H1 (cell line): ENCODE measurements around the gene KIAA0930. TPM values are rescaled to one million over a fixed set of nuclear protein-coding genes. Genes with fewer than 3 reads are reported as not detected.

ENCODE experiments used
- CTCF ChIA-PET: fragments of 300-600 bp; sonication (Branson Sonifier 250); formaldehyde crosslinking; loops from one replicate; lab custom pipeline; 2021; ENCODE audit not compliant: partially characterized antibody; lab: Charles Lee
- POLR2A ChIA-PET: fragments of 300-600 bp; sonication (Branson Sonifier 250); formaldehyde crosslinking; loops from one replicate; lab custom pipeline; 2021; ENCODE audit warnings: inconsistent platforms; ENCODE audit not compliant: partially characterized antibody; lab: Charles Lee
- DNase-seq, 2 experiments: peaks; one replicate each; pipeline versions ENCODE4 v3.0.0 to v3.0.0-alpha.2; 2010 to 2022; ENCODE audit warnings: low spot score in 2 of 2, low read depth in 1 of 2, mixed read lengths in 1 of 2
- FAIRE-seq: peaks from 2 replicates; lab custom pipeline; 2011; peaks lifted over from hg19 to GRCh38; lab: Jason Lieb, UNC
- H2AFZ ChIP-seq: 2 replicates; pipeline ENCODE4 v1.8.1; 2012; ENCODE audit warnings: low read length, inconsistent platforms
- H2AK5ac ChIP-seq: 2 replicates; pipeline ENCODE4 v1.6.1; 2013; ENCODE audit warnings: low read depth, low read length
- H2BK120ac ChIP-seq: replicated peaks from 2 replicates; pipeline ENCODE3; 2013; ENCODE audit warnings: low read depth, low read length, inconsistent platforms
- H2BK12ac ChIP-seq: 2 replicates; pipeline ENCODE4 v1.6.1; 2013; ENCODE audit warnings: low read depth, low read length
- H2BK15ac ChIP-seq: 2 replicates; pipeline ENCODE4 v1.6.1; 2013; ENCODE audit warnings: low read length
- H2BK20ac ChIP-seq: 2 replicates; pipeline ENCODE4 v1.6.1; 2013; ENCODE audit warnings: low read length
- H2BK5ac ChIP-seq: 2 replicates; pipeline ENCODE4 v1.6.1; 2013; ENCODE audit warnings: low read depth, low read length
- H3K14ac ChIP-seq: 2 replicates; pipeline ENCODE4 v1.6.1; 2013; ENCODE audit warnings: inconsistent platforms; ENCODE audit not compliant: insufficient read length
- H3K18ac ChIP-seq: 2 replicates; pipeline ENCODE4 v1.6.1; 2013; ENCODE audit warnings: low read length; ENCODE audit errors: extremely low read depth
- H3K23ac ChIP-seq: 2 replicates; pipeline ENCODE4 v1.6.1; 2013; ENCODE audit warnings: inconsistent platforms; ENCODE audit not compliant: insufficient read length
- H3K23me2 ChIP-seq: 2 replicates; pipeline ENCODE4 v1.6.1; 2013; ENCODE audit warnings: low read depth, low read length
- H3K27ac ChIP-seq: 2 replicates; pipeline ENCODE4 v1.6.1; 2011; ENCODE audit warnings: low read depth, low read length, inconsistent platforms
- H3K27me3 ChIP-seq, 4 experiments: replicated peaks in 1 of 4; 1 replicate in 1 of 4; 2 replicates in 3 of 4; pipeline versions ENCODE4 v1.6.1 to v1.8.1; 2011 to 2013; ENCODE audit warnings: low read length in 3 of 4, mild to moderate bottlenecking in 3 of 4, inconsistent platforms in 2 of 4, mixed read lengths in 2 of 4, moderate library complexity in 1 of 4; ENCODE audit not compliant: control insufficient read depth in 3 of 4, insufficient read depth in 3 of 4; ENCODE audit errors: extremely low read depth in 1 of 4
- H3K36me3 ChIP-seq, 4 experiments: 2 replicates each; pipeline versions ENCODE4 v1.6.1 to v1.8.1; 2011 to 2013; ENCODE audit warnings: mild to moderate bottlenecking in 4 of 4, low read length in 3 of 4, moderate library complexity in 2 of 4, control low read depth in 1 of 4, inconsistent platforms in 1 of 4; ENCODE audit not compliant: insufficient read depth in 4 of 4, control insufficient read depth in 2 of 4
- H3K4ac ChIP-seq: replicated peaks from 2 replicates; pipeline ENCODE3; 2013; ENCODE audit warnings: low read length, low read depth, mixed read lengths, inconsistent platforms; ENCODE audit not compliant: insufficient read length
- H3K4me1 ChIP-seq, 4 experiments: replicated peaks in 1 of 4; 1 replicate in 1 of 4; 2 replicates in 3 of 4; pipeline versions ENCODE4 v1.6.1 to v1.8.1; 2011 to 2013; ENCODE audit warnings: low read length in 3 of 4, inconsistent platforms in 2 of 4, mixed read lengths in 1 of 4; ENCODE audit not compliant: insufficient read depth in 4 of 4, control insufficient read depth in 3 of 4
- H3K4me2 ChIP-seq, 2 experiments: 2 replicates each; pipeline versions ENCODE4 v1.6.1 to v1.8.1; 2011 to 2013; ENCODE audit warnings: low read depth in 2 of 2, low read length in 2 of 2, control low read depth in 1 of 2, inconsistent platforms in 1 of 2, mild to moderate bottlenecking in 1 of 2; ENCODE audit not compliant: insufficient read depth in 1 of 2
- H3K4me3 ChIP-seq, 4 experiments: fragments of 200-600, 300-600 bp in 1 of 4; sonication (generic), shearing (Covaris generic), sonication (Bioruptor Twin) in 1 of 4; 2 replicates each; pipeline versions ENCODE4 v1.5.1 to v1.8.1; 2011 to 2016; ENCODE audit warnings: low read length in 4 of 4, low read depth in 3 of 4, control low read depth in 2 of 4, inconsistent platforms in 2 of 4, mild to moderate bottlenecking in 2 of 4, mixed read lengths in 1 of 4, moderate library complexity in 1 of 4; ENCODE audit not compliant: insufficient read depth in 2 of 4; ENCODE audit errors: extremely low read depth in 1 of 4
- H3K56ac ChIP-seq: replicated peaks from 2 replicates; pipeline ENCODE3; 2013; ENCODE audit warnings: low read depth, mild to moderate bottlenecking, mixed read lengths, low read length, inconsistent platforms; ENCODE audit not compliant: insufficient read length
- H3K79me1 ChIP-seq: 2 replicates; pipeline ENCODE4 v1.6.1; 2013; ENCODE audit warnings: low read depth, low read length, control low read depth
- H3K79me2 ChIP-seq, 2 experiments: 2 replicates each; pipeline versions ENCODE4 v1.6.1 to v1.8.1; 2012 to 2013; ENCODE audit warnings: low read length in 2 of 2, mild to moderate bottlenecking in 2 of 2, inconsistent platforms in 1 of 2; ENCODE audit not compliant: insufficient read depth in 2 of 2, control insufficient read depth in 1 of 2
- H3K9ac ChIP-seq, 4 experiments: replicated peaks in 1 of 4; 1 replicate in 1 of 4; 2 replicates in 3 of 4; pipeline versions ENCODE4 v1.6.1 to v1.8.1; 2011 to 2013; ENCODE audit warnings: low read depth in 3 of 4, low read length in 3 of 4, control low read depth in 2 of 4, mild to moderate bottlenecking in 2 of 4, moderate library complexity in 2 of 4, inconsistent platforms in 1 of 4; ENCODE audit errors: extremely low read depth in 1 of 4
- H3K9me3 ChIP-seq, 2 experiments: 2 replicates each; pipeline versions ENCODE4 v1.6.1 to v1.8.1; 2012 to 2013; ENCODE audit warnings: mild to moderate bottlenecking in 2 of 2, moderate library complexity in 2 of 2, control low read depth in 1 of 2, inconsistent platforms in 1 of 2, low read depth in 1 of 2, low read length in 1 of 2, mixed read lengths in 1 of 2; ENCODE audit not compliant: insufficient read depth in 2 of 2
- H4K20me1 ChIP-seq, 2 experiments: replicated peaks in 1 of 2; 2 replicates each; pipeline versions ENCODE3 to v1.8.1; 2011 to 2013; ENCODE audit warnings: inconsistent platforms in 2 of 2, low read length in 2 of 2, mild to moderate bottlenecking in 1 of 2; ENCODE audit not compliant: insufficient read depth in 2 of 2, control insufficient read depth in 1 of 2
- H4K5ac ChIP-seq: 2 replicates; pipeline ENCODE4 v1.6.1; 2013; ENCODE audit warnings: low read length, low read depth, mixed read lengths, inconsistent platforms; ENCODE audit not compliant: insufficient read length
- H4K8ac ChIP-seq: 2 replicates; pipeline ENCODE4 v1.8.0; 2013; ENCODE audit warnings: mild to moderate bottlenecking, moderate library complexity, low read length, inconsistent platforms; ENCODE audit not compliant: insufficient read depth; ENCODE audit errors: extremely low read depth
- H4K91ac ChIP-seq: replicated peaks from 2 replicates; pipeline ENCODE3; 2013; ENCODE audit warnings: low read length, mixed read lengths, inconsistent platforms; ENCODE audit not compliant: insufficient read length
- ASH2L ChIP-seq: fragments of 200-600, 300-600 bp; sonication (generic); IDR thresholded peaks from one replicate; pipeline ENCODE4 v1.7.1; 2017; ENCODE audit warnings: low read length
- BACH1 ChIP-seq: IDR thresholded peaks from 2 replicates; pipeline ENCODE4 v1.6.1; 2012; ENCODE audit warnings: low read length, improper control_type of control experiment
- CTBP2 ChIP-seq: IDR thresholded peaks from 2 replicates; pipeline ENCODE4 v1.7.0; 2011; ENCODE audit warnings: borderline replicate concordance, mild to moderate bottlenecking, moderate library complexity, mixed read lengths, low read length; ENCODE audit not compliant: insufficient read depth, insufficient read length
- HDAC6 ChIP-seq: IDR thresholded peaks from one replicate; pipeline ENCODE4 v1.7.1; 2012; ENCODE audit warnings: low read depth, mild to moderate bottlenecking, inconsistent platforms, low read length, moderate library complexity
- WGBS, 2 experiments: shearing (Covaris generic) in 1 of 2; methylation state at CpG; one replicate each; pipeline versions ENCODE4 v1.1.6 to v1.1.7; 2013 to 2015; ENCODE audit warnings: low lambda C conversion rate in 2 of 2, mixed read lengths in 2 of 2, inconsistent platforms in 1 of 2, low coverage in 1 of 2, missing lambda C conversion rate in 1 of 2; ENCODE audit not compliant: insufficient replicate concordance in 2 of 2, insufficient coverage in 1 of 2, insufficient read length in 1 of 2; ENCODE audit errors: extremely low coverage in 1 of 2, missing lambda C conversion rate in 1 of 2; 5-methylcytosine and 5-hydroxymethylcytosine counted together
- polyA plus RNA-seq, 7 experiments: library from polyadenylated mRNA; depleted of rRNA in 3 of 7; stranded (reverse) in 5 of 7; unstranded in 2 of 7; fragments of >200 nt in 5 of 7; fragments of 200-250 nt in 2 of 7; gene quantifications; 1 replicate in 5 of 7; 2 replicates in 1 of 7; 4 replicates in 1 of 7; pipeline versions ENCODE4 v1.2.1 to v1.2.3, GENCODE V29; 2011 to 2013; ENCODE audit warnings: missing spikeins in 2 of 7, mixed read lengths in 2 of 7
- total RNA-seq: library from RNA; stranded (reverse); fragmentation: NEBNext Ultra II Directional; extraction: Animal tissue kit (Norgen Biotek cat#: 25700); gene quantifications from 2 replicates; pipeline ENCODE4 v1.2.1, GENCODE V29; 2021
- TF ChIP-seq, protein P1 (sequence below): IDR thresholded peaks from 2 replicates; pipeline ENCODE4 v1.6.1; 2012; ENCODE audit warnings: inconsistent platforms
- TF ChIP-seq, protein P2 (sequence below): IDR thresholded peaks from 2 replicates; pipeline ENCODE4 v1.6.1; 2011; ENCODE audit warnings: low read length, improper control_type of control experiment
- TF ChIP-seq, protein P3 (sequence below): IDR thresholded peaks from 2 replicates; pipeline ENCODE4 v1.6.1; 2012; ENCODE audit warnings: low read length, inconsistent platforms
- TF ChIP-seq, protein P4 (sequence below): IDR thresholded peaks from 2 replicates; pipeline ENCODE4 v1.6.1; 2012; ENCODE audit warnings: inconsistent platforms

Gene KIAA0930
- total and polyA plus RNA-seq, 2 of the 8 experiments (the other 6 are each of a cell fraction or from before 2014, with no cell fraction given), result 61.9 to 66.1 TPM

DNA sequence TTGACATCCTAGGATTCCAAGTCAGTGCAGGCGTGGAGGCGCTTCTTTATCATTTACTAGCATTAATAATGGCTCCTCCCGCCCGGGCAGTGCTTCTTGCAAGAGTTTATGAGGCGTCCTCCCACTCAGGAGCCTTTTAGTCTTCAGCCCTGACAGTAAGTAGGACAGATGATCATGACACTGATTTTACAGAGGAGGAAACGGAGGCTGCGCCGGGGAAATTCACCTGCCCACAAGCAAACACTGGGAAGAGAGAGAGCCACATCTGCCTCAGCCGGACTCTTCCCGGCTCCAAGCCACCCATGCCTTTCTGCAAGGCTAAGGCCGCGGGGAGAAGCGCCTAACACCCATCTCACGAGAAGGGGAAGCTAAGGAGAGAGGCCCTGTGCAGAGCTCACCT, 35.9 kb downstream of the KIAA0930 start:
- H2AFZ ChIP-seq, result no peak overlapping the region
- H3K4me2 ChIP-seq, result no peak overlapping the region
- H4K5ac ChIP-seq, result no peak overlapping the region
- no peak overlapping the region for H3K9ac ChIP-seq
- no peaks in the 10 kb centered on the region for H3K23me2 ChIP-seq
- no peak overlapping the region for H3K18ac ChIP-seq
- H2BK5ac ChIP-seq, result no peak overlapping the region; the same call in 1 of the 2 replicates
- peaks cover 3% of the 10 kb centered on the region for H3K79me1 ChIP-seq
- no peak overlapping the region for H4K8ac ChIP-seq
- CTCF ChIA-PET, result interaction anchor here (1.6 kb wide), 1 partner anchor 12 kb away, joined by 3 read pairs; no protein-coding TSS in a partner anchor
- no peaks in the 10 kb centered on the region for H3K9me3 ChIP-seq
- no peak overlapping the region for H2BK12ac ChIP-seq
- no peak overlapping the region for H3K14ac ChIP-seq
- H3K4me1 ChIP-seq, result peaks cover 0 to 11% (median under 1%) of the 10 kb centered on the region in 4 experiments; a peak in 2 of 7 replicates
- no peak overlapping the region for H3K23ac ChIP-seq
- no peak for DNase-seq
- TF ChIP-seq HDAC6, result no peak
- TF ChIP-seq, protein P1, sequence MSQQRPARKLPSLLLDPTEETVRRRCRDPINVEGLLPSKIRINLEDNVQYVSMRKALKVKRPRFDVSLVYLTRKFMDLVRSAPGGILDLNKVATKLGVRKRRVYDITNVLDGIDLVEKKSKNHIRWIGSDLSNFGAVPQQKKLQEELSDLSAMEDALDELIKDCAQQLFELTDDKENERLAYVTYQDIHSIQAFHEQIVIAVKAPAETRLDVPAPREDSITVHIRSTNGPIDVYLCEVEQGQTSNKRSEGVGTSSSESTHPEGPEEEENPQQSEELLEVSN, result no peak
- TF ChIP-seq, protein P2, sequence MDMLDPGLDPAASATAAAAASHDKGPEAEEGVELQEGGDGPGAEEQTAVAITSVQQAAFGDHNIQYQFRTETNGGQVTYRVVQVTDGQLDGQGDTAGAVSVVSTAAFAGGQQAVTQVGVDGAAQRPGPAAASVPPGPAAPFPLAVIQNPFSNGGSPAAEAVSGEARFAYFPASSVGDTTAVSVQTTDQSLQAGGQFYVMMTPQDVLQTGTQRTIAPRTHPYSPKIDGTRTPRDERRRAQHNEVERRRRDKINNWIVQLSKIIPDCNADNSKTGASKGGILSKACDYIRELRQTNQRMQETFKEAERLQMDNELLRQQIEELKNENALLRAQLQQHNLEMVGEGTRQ, result no peak
- no peak for TF ChIP-seq CTBP2
- no peak for TF ChIP-seq ASH2L
- TF ChIP-seq, protein P3, sequence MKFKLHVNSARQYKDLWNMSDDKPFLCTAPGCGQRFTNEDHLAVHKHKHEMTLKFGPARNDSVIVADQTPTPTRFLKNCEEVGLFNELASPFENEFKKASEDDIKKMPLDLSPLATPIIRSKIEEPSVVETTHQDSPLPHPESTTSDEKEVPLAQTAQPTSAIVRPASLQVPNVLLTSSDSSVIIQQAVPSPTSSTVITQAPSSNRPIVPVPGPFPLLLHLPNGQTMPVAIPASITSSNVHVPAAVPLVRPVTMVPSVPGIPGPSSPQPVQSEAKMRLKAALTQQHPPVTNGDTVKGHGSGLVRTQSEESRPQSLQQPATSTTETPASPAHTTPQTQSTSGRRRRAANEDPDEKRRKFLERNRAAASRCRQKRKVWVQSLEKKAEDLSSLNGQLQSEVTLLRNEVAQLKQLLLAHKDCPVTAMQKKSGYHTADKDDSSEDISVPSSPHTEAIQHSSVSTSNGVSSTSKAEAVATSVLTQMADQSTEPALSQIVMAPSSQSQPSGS, result no peak
- no peak for TF ChIP-seq BACH1
- TF ChIP-seq, protein P4, sequence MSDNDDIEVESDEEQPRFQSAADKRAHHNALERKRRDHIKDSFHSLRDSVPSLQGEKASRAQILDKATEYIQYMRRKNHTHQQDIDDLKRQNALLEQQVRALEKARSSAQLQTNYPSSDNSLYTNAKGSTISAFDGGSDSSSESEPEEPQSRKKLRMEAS, result no peak
- TF ChIP-seq, all 59 proteins: peak for 0
- no peak overlapping the region for H2BK120ac ChIP-seq
- 86% methylated on average over 14 of the region's 14 CpGs; no CpG with 5 or more reads in 1 of the 2 experiments for WGBS, 2 experiments
- H3K79me2 ChIP-seq, result 0 out of 4 replicates have a peak, but pooled peaks cover 0 to 3% of the 10 kb centered on the region in 2 experiments
- POLR2A ChIA-PET, result interaction anchor here (0.9 kb wide), 1 partner anchor 13 kb away, joined by 4 read pairs; no protein-coding TSS in a partner anchor
- no peak overlapping the region for H2AK5ac ChIP-seq
- no peak overlapping the region for H2BK20ac ChIP-seq
- peaks cover 0 to 3% (median 0%) of the 10 kb centered on the region in 4 experiments; a peak in 2 of 8 replicates for H3K36me3 ChIP-seq
- peaks cover 7 to 8% of the 10 kb centered on the region in 2 experiments for H4K20me1 ChIP-seq
- no peak for FAIRE-seq
- H3K4me3 ChIP-seq, result no peak overlapping the region
- H3K27me3 ChIP-seq, result no peaks in the 10 kb centered on the region
- no peak overlapping the region for H3K4ac ChIP-seq
- no peak overlapping the region for H2BK15ac ChIP-seq
- H4K91ac ChIP-seq, result no peak overlapping the region
- H3K56ac ChIP-seq, result no peak overlapping the region
- no peak overlapping the region for H3K27ac ChIP-seq
